HCT116 (cell line): Measurements from ENCODE around the gene HERC2. TPM values are rescaled to one million over a fixed set of nuclear protein-coding genes. Genes with fewer than 3 reads are reported as not detected.

Source experiments
- ATAC-seq: fragments of 200-7000 bp; cut with Tn5 transposase; 2 replicates; pipeline ENCODE4 v1.9.1; 2020; ENCODE audit warnings: mild to moderate bottlenecking, moderate library complexity
- BruUV-seq: library from RNA; stranded (reverse); fragments of 400-500 nt; replicated peaks from 2 replicates; lab custom pipeline; 2021; lab: Mats Ljungman, UMichigan
- CTCF ChIA-PET: fragments of 300-600 bp; sonication (Branson Sonifier 250); formaldehyde crosslinking; loops from one replicate; lab custom pipeline; 2021; ENCODE audit warnings: antibody characterized with exemption; lab: Charles Lee
- POLR2A ChIA-PET: fragments of 300-600, 350-600 bp; sonication (Branson Sonifier 250); formaldehyde crosslinking; loops from one replicate; lab custom pipeline; 2021; ENCODE audit warnings: antibody characterized with exemption; lab: Charles Lee
- RAD21 ChIA-PET, 2 experiments: fragments of 300-600 bp; sonication (Branson Sonifier 250); formaldehyde crosslinking; loops; one replicate each; lab custom pipeline; 2023; ENCODE audit warnings: low total read pairs in 2 of 2; ENCODE audit not compliant: uncharacterized antibody in 2 of 2, unreplicated experiment in 2 of 2, low non-redundant PET in 1 of 2; lab: Charles Lee
- DNase-seq: peaks from one replicate; pipeline ENCODE4 v3.0.0-alpha.2; 2010; ENCODE audit warnings: low read depth, low spot score
- H2AFZ ChIP-seq: fragments of 200-600 bp; shearing (Covaris generic), sonication (generic); 2 replicates; pipeline ENCODE4 v1.6.1; 2017; ENCODE audit warnings: low read depth, mixed run types, mixed read lengths, antibody characterized with exemption, low read length; ENCODE audit not compliant: poor library complexity, severe bottlenecking
- H3K27ac ChIP-seq: 2 replicates; pipeline ENCODE4 v1.5.1; 2012; ENCODE audit warnings: low read depth, low read length
- H3K27me3 ChIP-seq: fragments of 200-600 bp; sonication (generic); 2 replicates; pipeline ENCODE4 v1.6.1; 2016; ENCODE audit warnings: mixed run types, low read length, mixed read lengths; ENCODE audit not compliant: insufficient read depth
- H3K36me3 ChIP-seq, 2 experiments: fragments of 200-500 bp in 1 of 2; fragments of 200-600 bp in 1 of 2; sonication (Bioruptor generic) in 1 of 2; sonication (generic) in 1 of 2; 2 replicates each; pipeline versions ENCODE4 v1.5.1 to v1.6.1; 2014 to 2016; ENCODE audit warnings: low read length in 2 of 2, inconsistent platforms in 1 of 2, mixed read lengths in 1 of 2, mixed run types in 1 of 2; ENCODE audit not compliant: insufficient read depth in 2 of 2, control insufficient read depth in 1 of 2
- H3K4me1 ChIP-seq, 2 experiments: fragments of 200-600 bp in 1 of 2; sonication (generic) in 1 of 2; 2 replicates each; pipeline versions ENCODE4 v1.5.1 to v1.6.1; 2012 to 2017; ENCODE audit warnings: low read length in 2 of 2, inconsistent platforms in 1 of 2, mild to moderate bottlenecking in 1 of 2, mixed read lengths in 1 of 2, mixed run types in 1 of 2, moderate library complexity in 1 of 2; ENCODE audit not compliant: insufficient read depth in 2 of 2, control insufficient read depth in 1 of 2
- H3K4me2 ChIP-seq: fragments of 200-600 bp; sonication (generic); 2 replicates; pipeline ENCODE4 v1.6.1; 2017; ENCODE audit warnings: mixed run types, low read length, mixed read lengths
- H3K4me3 ChIP-seq, 2 experiments: fragments of 200-600 bp in 1 of 2; sonication (generic) in 1 of 2; replicated peaks in 1 of 2; 2 replicates each; pipeline ENCODE4 v1.5.1; 2011 to 2016; ENCODE audit warnings: low read length in 2 of 2, control low read depth in 1 of 2, low read depth in 1 of 2, mild to moderate bottlenecking in 1 of 2, mixed read lengths in 1 of 2, mixed run types in 1 of 2
- H3K79me2 ChIP-seq: fragments of 200-600 bp; sonication (generic); 2 replicates; pipeline ENCODE4 v1.6.1; 2017; ENCODE audit warnings: mild to moderate bottlenecking, mixed run types, low read length, moderate library complexity, mixed read lengths; ENCODE audit not compliant: insufficient read depth
- H3K9ac ChIP-seq: fragments of 200-600 bp; sonication (generic); 2 replicates; pipeline ENCODE4 v1.6.1; 2016; ENCODE audit warnings: low read length, mixed read lengths
- H3K9me2 ChIP-seq: fragments of 200-600 bp; sonication (generic), shearing (Covaris generic); 2 replicates; pipeline ENCODE4 v1.6.1; 2017; ENCODE audit warnings: mixed run types, mild to moderate bottlenecking, moderate library complexity; ENCODE audit not compliant: insufficient read depth
- H3K9me3 ChIP-seq, 2 experiments: fragments of 200-500 bp in 1 of 2; fragments of 200-600 bp in 1 of 2; sonication (Bioruptor generic) in 1 of 2; sonication (generic) in 1 of 2; 2 replicates each; pipeline ENCODE4 v1.6.1; 2014 to 2017; ENCODE audit warnings: low read length in 2 of 2, mixed read lengths in 2 of 2, inconsistent platforms in 1 of 2, low read depth in 1 of 2, mild to moderate bottlenecking in 1 of 2, mixed run types in 1 of 2, moderate library complexity in 1 of 2; ENCODE audit not compliant: control insufficient read depth in 1 of 2, insufficient read depth in 1 of 2
- H4K20me1 ChIP-seq: fragments of 200-600 bp; sonication (generic), shearing (Covaris generic); 2 replicates; pipeline ENCODE4 v1.6.1; 2017; ENCODE audit warnings: mixed run types, mild to moderate bottlenecking, moderate library complexity; ENCODE audit not compliant: insufficient read depth
- CBX3 ChIP-seq: IDR thresholded peaks from 2 replicates; pipeline ENCODE4 v1.6.1; 2012; ENCODE audit warnings: low read depth
- ELF1 ChIP-seq: IDR thresholded peaks from 2 replicates; pipeline ENCODE4 v1.6.1; 2012; ENCODE audit warnings: low read depth, borderline replicate concordance
- RAD21 ChIP-seq: IDR thresholded peaks from 2 replicates; pipeline ENCODE4 v1.6.1; 2012; ENCODE audit warnings: low read depth, mild to moderate bottlenecking
- ZFX ChIP-seq: fragments of 450-650 bp; IDR thresholded peaks from 2 replicates; pipeline ENCODE4 v1.6.1; 2017
- intact Hi-C: fragments of 100-400 bp; cut with micrococcal nuclease; formaldehyde crosslinking; loops from 2 replicates; pipeline ENCODE4 v1.10.0; 2022
- total RNA-seq: library from RNA; stranded (reverse); gene quantifications from one replicate; pipeline ENCODE4 v1.2.1, GENCODE V29; 2021; ENCODE audit not compliant: unreplicated experiment
- TF ChIP-seq, protein P1 (sequence below), 3 experiments: fragments of 200-600 bp in 1 of 3; sonication (generic) in 1 of 3; IDR thresholded peaks in 2 of 3; conservative IDR thresholded peaks in 1 of 3; 2 replicates each; pipeline ENCODE4 v1.5.1; 2012 to 2017; ENCODE audit warnings: low read depth in 2 of 3, low read length in 2 of 3, antibody characterized with exemption in 1 of 3, borderline replicate concordance in 1 of 3, control low read depth in 1 of 3, mild to moderate bottlenecking in 1 of 3, mixed read lengths in 1 of 3, mixed run types in 1 of 3, moderate library complexity in 1 of 3; ENCODE audit not compliant: insufficient read depth in 1 of 3

The HERC2 gene
- total RNA-seq, 1 experiment from 2014 or later: 55.5 TPM

DNA sequence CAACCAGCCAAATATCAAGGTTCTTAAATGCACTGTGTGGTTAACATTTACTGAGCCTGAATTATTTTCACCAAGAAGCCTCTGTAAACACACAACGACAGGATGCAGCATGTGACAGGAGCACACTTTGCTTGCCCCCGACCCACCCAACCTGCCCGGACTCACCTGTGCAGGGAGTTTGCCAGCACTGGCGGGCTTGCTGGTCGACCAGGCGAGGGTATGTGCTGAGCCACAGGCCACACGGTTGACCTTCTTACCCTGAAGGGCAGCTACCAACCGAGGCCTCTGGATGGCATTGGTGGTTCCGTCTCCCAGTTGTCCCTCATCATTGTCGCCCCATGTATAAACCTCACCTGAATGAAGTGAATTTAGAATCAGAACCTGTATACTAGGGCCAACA lies 197.1 kb downstream of the HERC2 start:
- no peaks in the 10 kb centered on the region for H3K4me1 ChIP-seq
- no peak for TF ChIP-seq ELF1
- TF ChIP-seq, all 23 proteins: peak for 0
- H2AFZ ChIP-seq: no peak overlapping the region
- peaks cover 11 to 13% of the 10 kb centered on the region in 2 experiments; a peak in 3 of 4 replicates for H3K36me3 ChIP-seq
- no peak overlapping the region for H3K4me2 ChIP-seq
- no peaks in the 10 kb centered on the region for H3K9me3 ChIP-seq
- CTCF ChIA-PET: no interaction called here
- no peaks in the 10 kb centered on the region for H3K79me2 ChIP-seq
- intact Hi-C loops: loop anchor here (10.0 kb wide), 1 partner anchor 850 kb away; no protein-coding TSS in a partner anchor
- no peak overlapping the region for H3K9ac ChIP-seq
- DNase-seq (no peak), ATAC-seq (no peak)
- no peak overlapping the region for H3K27ac ChIP-seq
- no peaks in the 10 kb centered on the region for H3K27me3 ChIP-seq
- RAD21 ChIA-PET: no interaction called here
- H4K20me1 ChIP-seq: no peaks in the 10 kb centered on the region
- POLR2A ChIA-PET: no interaction called here
- H3K9me2 ChIP-seq: no peaks in the 10 kb centered on the region
- BruUV-seq: no TSS peak
- H3K4me3 ChIP-seq: no peak overlapping the region

GRCh38 chr15:28123408-28124023 lies 198.5 kb downstream of the HERC2 start:
- Histone ChIP-seq H3K27me3 (no peaks in the 10 kb centered on the region), H3K4me3 (no peak overlapping the region), H3K79me2 (no peaks in the 10 kb centered on the region), H3K9me2 (no peaks in the 10 kb centered on the region), H3K9ac (no peak overlapping the region), H3K4me2 (no peak overlapping the region), H3K27ac (no peak overlapping the region), H3K9me3 (no peaks in the 10 kb centered on the region), H4K20me1 (no peaks in the 10 kb centered on the region), H2AFZ (no peak overlapping the region), H3K4me1 (no peaks in the 10 kb centered on the region), H3K36me3 (peaks cover 12 to 17% of the 10 kb centered on the region in 2 experiments; a peak in 3 of 4 replicates)
- POLR2A ChIA-PET: no interaction called here
- CTCF ChIA-PET: no interaction called here
- TF ChIP-seq ZFX (no peak), CBX3 (no peak), RAD21 (peak; percentile 28; the same call in 1 of the 2 replicates)
- TF ChIP-seq, protein P1, sequence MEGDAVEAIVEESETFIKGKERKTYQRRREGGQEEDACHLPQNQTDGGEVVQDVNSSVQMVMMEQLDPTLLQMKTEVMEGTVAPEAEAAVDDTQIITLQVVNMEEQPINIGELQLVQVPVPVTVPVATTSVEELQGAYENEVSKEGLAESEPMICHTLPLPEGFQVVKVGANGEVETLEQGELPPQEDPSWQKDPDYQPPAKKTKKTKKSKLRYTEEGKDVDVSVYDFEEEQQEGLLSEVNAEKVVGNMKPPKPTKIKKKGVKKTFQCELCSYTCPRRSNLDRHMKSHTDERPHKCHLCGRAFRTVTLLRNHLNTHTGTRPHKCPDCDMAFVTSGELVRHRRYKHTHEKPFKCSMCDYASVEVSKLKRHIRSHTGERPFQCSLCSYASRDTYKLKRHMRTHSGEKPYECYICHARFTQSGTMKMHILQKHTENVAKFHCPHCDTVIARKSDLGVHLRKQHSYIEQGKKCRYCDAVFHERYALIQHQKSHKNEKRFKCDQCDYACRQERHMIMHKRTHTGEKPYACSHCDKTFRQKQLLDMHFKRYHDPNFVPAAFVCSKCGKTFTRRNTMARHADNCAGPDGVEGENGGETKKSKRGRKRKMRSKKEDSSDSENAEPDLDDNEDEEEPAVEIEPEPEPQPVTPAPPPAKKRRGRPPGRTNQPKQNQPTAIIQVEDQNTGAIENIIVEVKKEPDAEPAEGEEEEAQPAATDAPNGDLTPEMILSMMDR (IDR thresholded peaks at IDR 0.05 in 2 of 3, conservative IDR thresholded peaks at IDR 0.05 in 1 of 3; ENCODE audit: borderline replicate concordance in 1 of 3, insufficient read depth in 1 of 3, low read depth in 2 of 3, low read length in 2 of 3): peak; percentile 20 to 81 (median 76); a peak in 5 of 6 replicates
- peak; percentile 93 for ATAC-seq
- BruUV-seq: no TSS peak
- DNase-seq: peak; percentile 41
- intact Hi-C loops: loop anchor here (1.0 to 10.0 kb wide), 3 partner anchors 37 to 1234 kb away; no protein-coding TSS in a partner anchor
- RAD21 ChIA-PET: no interaction called here
